IMR-90 (cell line): Measurements from ENCODE around the gene DEPDC5. TPM values are rescaled to one million over a fixed set of nuclear protein-coding genes. Genes with fewer than 3 reads are reported as not detected.

Experiments used
- ATAC-seq: fragments of 200-7000 bp; cut with Tn5 transposase; 2 replicates; pipeline ENCODE4 v1.9.1; 2020; ENCODE audit warnings: low read depth, mild to moderate bottlenecking, moderate library complexity
- BruUV-seq: library from RNA; stranded (reverse); fragments of 400-500 nt; replicated peaks from 2 replicates; lab custom pipeline; 2021; lab: Mats Ljungman, UMichigan
- CTCF ChIA-PET: fragments of 300-600 bp; formaldehyde crosslinking; extraction: SDS; loops from one replicate; lab custom pipeline; 2021; ENCODE audit warnings: antibody characterized with exemption; lab: Yijun Ruan, JAX
- POLR2A ChIA-PET: fragments of 300-600 bp; sonication (Branson Sonifier 250); formaldehyde crosslinking; loops from one replicate; lab custom pipeline; 2022; ENCODE audit warnings: antibody characterized with exemption; ENCODE audit not compliant: unreplicated experiment; lab: Charles Lee
- DNase-seq: peaks from one replicate; pipeline ENCODE4 v3.0.0; 2013
- H2AFZ ChIP-seq: replicated peaks from 2 replicates; pipeline ENCODE3; 2013; ENCODE audit warnings: low read length, mild to moderate bottlenecking; ENCODE audit not compliant: poor library complexity
- H2AK5ac ChIP-seq: 2 replicates; pipeline ENCODE4 v1.6.1; 2013; ENCODE audit warnings: low read depth, low read length, inconsistent platforms
- H2AK9ac ChIP-seq: replicated peaks from 2 replicates; pipeline ENCODE3; 2013; ENCODE audit warnings: mild to moderate bottlenecking, low read depth, low read length, moderate library complexity; ENCODE audit not compliant: poor library complexity
- H2BK120ac ChIP-seq: 2 replicates; pipeline ENCODE4 v1.6.1; 2013; ENCODE audit warnings: low read depth, low read length, inconsistent platforms
- H2BK15ac ChIP-seq: 3 replicates; pipeline ENCODE4 v1.6.1; 2013; ENCODE audit warnings: low read depth, low read length, inconsistent platforms
- H2BK20ac ChIP-seq: 2 replicates; pipeline ENCODE4 v1.6.1; 2013; ENCODE audit warnings: low read depth, mild to moderate bottlenecking, inconsistent platforms, low read length, moderate library complexity
- H2BK5ac ChIP-seq: 2 replicates; pipeline ENCODE4 v1.6.1; 2013; ENCODE audit warnings: mild to moderate bottlenecking, low read depth, low read length, inconsistent platforms; ENCODE audit not compliant: poor library complexity, severe bottlenecking
- H3K14ac ChIP-seq: replicated peaks from 2 replicates; pipeline ENCODE4 v1.6.1; 2013; ENCODE audit warnings: low read depth, low read length, inconsistent platforms
- H3K18ac ChIP-seq: 2 replicates; pipeline ENCODE4 v1.6.1; 2013; ENCODE audit warnings: low read depth, low read length, control low read depth
- H3K23ac ChIP-seq: 2 replicates; pipeline ENCODE4 v1.6.1; 2013; ENCODE audit warnings: low read depth, low read length, inconsistent platforms
- H3K27ac ChIP-seq: 2 replicates; pipeline ENCODE4 v1.5.1; 2013; ENCODE audit warnings: mild to moderate bottlenecking, control low read depth, low read length; ENCODE audit not compliant: insufficient read depth
- H3K27me3 ChIP-seq: 2 replicates; pipeline ENCODE4 v1.6.1; 2013; ENCODE audit warnings: low read length; ENCODE audit not compliant: control insufficient read depth, insufficient read depth
- H3K36me3 ChIP-seq: 2 replicates; pipeline ENCODE4 v1.6.1; 2013; ENCODE audit warnings: low read length, mixed read lengths; ENCODE audit not compliant: control insufficient read depth, insufficient read depth
- H3K4ac ChIP-seq: 2 replicates; pipeline ENCODE4 v1.6.1; 2013; ENCODE audit warnings: low read depth, low read length, inconsistent platforms
- H3K4me1 ChIP-seq: 2 replicates; pipeline ENCODE4 v1.6.1; 2013; ENCODE audit warnings: low read length, mixed read lengths; ENCODE audit not compliant: control insufficient read depth, insufficient read depth
- H3K4me2 ChIP-seq: 2 replicates; pipeline ENCODE4 v1.6.1; 2013; ENCODE audit warnings: low read depth, mild to moderate bottlenecking, control low read depth, low read length, moderate library complexity
- H3K4me3 ChIP-seq: 2 replicates; pipeline ENCODE4 v1.5.1; 2013; ENCODE audit warnings: low read depth, mild to moderate bottlenecking, control low read depth, low read length, moderate library complexity; ENCODE audit not compliant: insufficient read depth
- H3K56ac ChIP-seq: 2 replicates; pipeline ENCODE4 v1.6.1; 2013; ENCODE audit warnings: low read length, inconsistent platforms; ENCODE audit not compliant: insufficient read depth; ENCODE audit errors: extremely low read depth
- H3K79me1 ChIP-seq, 2 experiments: 2 replicates each; pipeline ENCODE4 v1.6.1; 2013; ENCODE audit warnings: low read length in 2 of 2, inconsistent platforms in 1 of 2, low read depth in 1 of 2
- H3K9ac ChIP-seq: 2 replicates; pipeline ENCODE4 v1.6.1; 2013; ENCODE audit warnings: low read depth, low read length, control low read depth
- H3K9me1 ChIP-seq: 2 replicates; pipeline ENCODE4 v1.6.1; 2013; ENCODE audit warnings: low read length, inconsistent platforms; ENCODE audit not compliant: insufficient read depth
- H3K9me3 ChIP-seq: 2 replicates; pipeline ENCODE4 v1.6.1; 2013; ENCODE audit warnings: low read length; ENCODE audit not compliant: control insufficient read depth, insufficient read depth
- H4K20me1 ChIP-seq: 2 replicates; pipeline ENCODE4 v1.6.1; 2013; ENCODE audit warnings: low read length, inconsistent platforms; ENCODE audit not compliant: insufficient read depth
- H4K5ac ChIP-seq: 2 replicates; pipeline ENCODE4 v1.6.1; 2013; ENCODE audit warnings: mild to moderate bottlenecking, low read depth, low read length, control low read depth
- H4K8ac ChIP-seq, 2 experiments: 2 replicates each; pipeline ENCODE4 v1.6.1; 2013; ENCODE audit warnings: low read depth in 2 of 2, low read length in 2 of 2, control low read depth in 1 of 2, inconsistent platforms in 1 of 2
- H4K91ac ChIP-seq: 2 replicates; pipeline ENCODE4 v1.6.1; 2013; ENCODE audit warnings: low read depth, low read length, inconsistent platforms; ENCODE audit not compliant: insufficient read depth
- CEBPB ChIP-seq: IDR thresholded peaks from 2 replicates; pipeline ENCODE4 v1.6.1; 2012; ENCODE audit warnings: low read depth, low read length, improper control_type of control experiment
- CHD1 ChIP-seq: IDR thresholded peaks from 2 replicates; pipeline ENCODE4 v1.6.1; 2012; ENCODE audit warnings: low read depth, low read length, improper control_type of control experiment
- MAFK ChIP-seq: IDR thresholded peaks from 2 replicates; pipeline ENCODE4 v1.6.1; 2012; ENCODE audit warnings: low read depth, low read length, improper control_type of control experiment
- MXI1 ChIP-seq: IDR thresholded peaks from 2 replicates; pipeline ENCODE4 v1.6.1; 2012; ENCODE audit warnings: low read depth, mild to moderate bottlenecking, low read length, moderate library complexity, borderline replicate concordance
- NFE2L2 ChIP-seq: fragments of 150-350 bp; IDR thresholded peaks from 2 replicates; pipeline ENCODE4 v1.6.1; 2016; ENCODE audit warnings: low read depth, mild to moderate bottlenecking, low read length
- POLR2A ChIP-seq: IDR thresholded peaks from 2 replicates; pipeline ENCODE4 v1.6.1; 2012; ENCODE audit warnings: mild to moderate bottlenecking, low read depth, low read length
- USF2 ChIP-seq: fragments of 150-350 bp; IDR thresholded peaks from 2 replicates; pipeline ENCODE4 v1.6.1; 2017; ENCODE audit warnings: mild to moderate bottlenecking, antibody characterized with exemption, low read length, low read depth
- WGBS, 2 experiments: methylation state at CpG; one replicate each; pipeline versions ENCODE4 v1.1.5 to v1.1.7; 2013; ENCODE audit warnings: missing lambda C conversion rate in 2 of 2; ENCODE audit not compliant: insufficient read length in 1 of 2; ENCODE audit errors: extremely low coverage in 2 of 2; 5-methylcytosine and 5-hydroxymethylcytosine counted together
- dilution Hi-C: fragments of 300-500 bp; cut with HindIII; formaldehyde crosslinking; loops from one replicate; pipeline ENCODE4 v1.14.3; 2018; ENCODE audit warnings: low sequenced_read_pairs; ENCODE audit not compliant: unreplicated experiment
- in situ Hi-C: fragments of 300-500 bp; cut with MboI; formaldehyde crosslinking; loops from 3 replicates; pipeline ENCODE4 v1.14.3; 2019; ENCODE audit warnings: low sequenced_read_pairs, inconsistent platforms, mixed read lengths
- intact Hi-C: fragments of 100-400 bp; cut with micrococcal nuclease; formaldehyde crosslinking; loops from 2 replicates; pipeline ENCODE4 v1.10.0; 2022
- polyA plus RNA-seq, 3 experiments: library from polyadenylated mRNA; depleted of rRNA; stranded (reverse); fragments of >200 nt; gene quantifications; 2 replicates each; pipeline ENCODE4 v1.2.3, GENCODE V29; 2012; ENCODE audit warnings: low replicate concordance in 1 of 3
- total RNA-seq: library from RNA; depleted of rRNA; stranded (reverse); fragments of >200 nt; gene quantifications from 2 replicates; pipeline ENCODE4 v1.2.3, GENCODE V29; 2012

The DEPDC5 gene
- total and polyA plus RNA-seq, 2 of the 4 experiments (the other 2 are of a cell fraction), result 6.6 to 12.9 TPM

DNA sequence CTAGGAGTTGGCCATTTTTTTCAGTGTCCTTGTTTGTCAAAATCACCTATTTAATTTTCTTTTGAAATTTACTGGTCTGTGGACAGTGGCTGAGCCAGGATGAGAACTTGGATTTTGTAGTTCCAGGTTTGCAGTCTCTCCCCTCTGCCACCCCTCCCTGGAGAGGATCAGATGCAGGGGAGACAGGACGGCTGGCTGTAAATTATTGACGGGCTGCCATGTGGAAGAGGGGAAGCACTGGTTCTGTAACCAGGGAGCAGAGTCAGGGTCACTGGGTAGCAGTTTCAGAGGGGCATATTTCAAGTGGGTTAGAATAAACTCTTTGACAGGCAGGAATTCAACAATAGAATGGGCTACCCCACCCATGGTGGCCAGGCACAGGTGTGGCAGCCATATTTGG, 169.9 kb downstream of the DEPDC5 start:
- H4K8ac ChIP-seq, result no peak overlapping the region
- no peak overlapping the region for H3K56ac ChIP-seq
- no peak overlapping the region for H4K5ac ChIP-seq
- intact Hi-C loops, result loop anchor here (5.0 kb wide), 1 partner anchor 94 kb away; no protein-coding TSS in a partner anchor
- no peaks in the 10 kb centered on the region for H4K20me1 ChIP-seq
- no peak overlapping the region for H3K14ac ChIP-seq
- ATAC-seq, result no peak
- no peak overlapping the region for H3K27ac ChIP-seq
- H3K23ac ChIP-seq, result no peak overlapping the region
- H3K9ac ChIP-seq, result no peak overlapping the region
- no peak overlapping the region for H2AK5ac ChIP-seq
- peaks cover 21% of the 10 kb centered on the region for H3K27me3 ChIP-seq
- H2BK15ac ChIP-seq, result no peak overlapping the region
- H3K4ac ChIP-seq, result no peak overlapping the region
- no peak overlapping the region for H2BK5ac ChIP-seq
- in situ Hi-C loops, result no loop called here
- H3K9me3 ChIP-seq, result no peaks in the 10 kb centered on the region
- TF ChIP-seq CHD1 (no peak), NFE2L2 (no peak), MAFK (no peak), POLR2A (no peak), CEBPB (no peak), USF2 (no peak), MXI1 (no peak)
- H2BK120ac ChIP-seq, result no peak overlapping the region
- 0 out of 2 replicates have a peak, but pooled peaks cover 6% of the 10 kb centered on the region for H3K9me1 ChIP-seq
- BruUV-seq, result no TSS peak
- dilution Hi-C loops, result no loop called here
- H3K4me2 ChIP-seq, result no peak overlapping the region
- H3K4me1 ChIP-seq, result no peaks in the 10 kb centered on the region
- H3K79me1 ChIP-seq, result no peaks in the 10 kb centered on the region
- H3K18ac ChIP-seq, result no peak overlapping the region
- 51% methylated on average over 2 of the region's 2 CpGs; no CpG with 5 or more reads in 1 of the 2 experiments for WGBS, 2 experiments
- no peaks in the 10 kb centered on the region for H3K36me3 ChIP-seq
- H2AK9ac ChIP-seq, result no peak overlapping the region
- H4K91ac ChIP-seq, result no peak overlapping the region
- H2BK20ac ChIP-seq, result no peak overlapping the region
- H2AFZ ChIP-seq, result no peak overlapping the region
- no peak overlapping the region for H3K4me3 ChIP-seq
- ChIA-PET CTCF (no interaction called here), POLR2A (no interaction called here)
- DNase-seq, result no peak
